ENCODE results near the gene HPCAL1. TPM values are rescaled to one million over a fixed set of nuclear protein-coding genes. Genes with fewer than 3 reads are reported as not detected.

Gene HPCAL1
- total and polyA plus RNA-seq, 2 experiments from 2014 or later: 58.9 to 65.4 TPM

GRCh38 chr2:10434886-10435819 lies 132.4 kb downstream of the HPCAL1 start:
- peak; percentile 81 for DNase-seq
- WGBS, 2 experiments (ENCODE audit: low coverage in 1 of 2, low lambda C conversion rate in 2 of 2, missing lambda C conversion rate in 2 of 2): 34 to 38% methylated on average over 20 to 28 of the region's 28 CpGs
- Histone ChIP-seq H3K4me2 (ENCODE audit: unreplicated experiment) (peak overlapping the region; percentile 16), H3K9ac (no peak overlapping the region), H3K9me3 (ENCODE audit: low read depth) (no peaks in the 10 kb centered on the region), H3K79me2 (ENCODE audit: insufficient read depth) (no peaks in the 10 kb centered on the region), H3K4me1 (ENCODE audit: insufficient read depth) (no peaks in the 10 kb centered on the region), H3K36me3 (ENCODE audit: low read depth) (peaks cover 10% of the 10 kb centered on the region; the same call in 1 of the 2 replicates), H3K4me3 (no peak overlapping the region), H3K27ac (no peak overlapping the region), H3F3A (ENCODE audit: insufficient read depth) (peaks cover 4% of the 10 kb centered on the region; the same call in 1 of the 2 replicates), H4K20me1 (ENCODE audit: insufficient read depth) (no peaks in the 10 kb centered on the region), H2AFZ (no peak overlapping the region), H3K27me3 (replicated peaks; ENCODE audit: insufficient read depth) (no peaks in the 10 kb centered on the region), H3K9me2 (ENCODE audit: insufficient read depth) (no peaks in the 10 kb centered on the region)
- in situ Hi-C loops (cut with MboI): loop anchor here (10.0 to 25.0 kb wide), 2 partner anchors 360 to 648 kb away; no protein-coding TSS in a partner anchor
- TF ChIP-seq EZH2 (IDR thresholded peaks at IDR 0.05; ENCODE audit: insufficient read depth, poor library complexity, severe bottlenecking) (no peak), EZH2phosphoT487 (IDR thresholded peaks at IDR 0.05; ENCODE audit: insufficient read depth, low read depth) (no peak)

DNA sequence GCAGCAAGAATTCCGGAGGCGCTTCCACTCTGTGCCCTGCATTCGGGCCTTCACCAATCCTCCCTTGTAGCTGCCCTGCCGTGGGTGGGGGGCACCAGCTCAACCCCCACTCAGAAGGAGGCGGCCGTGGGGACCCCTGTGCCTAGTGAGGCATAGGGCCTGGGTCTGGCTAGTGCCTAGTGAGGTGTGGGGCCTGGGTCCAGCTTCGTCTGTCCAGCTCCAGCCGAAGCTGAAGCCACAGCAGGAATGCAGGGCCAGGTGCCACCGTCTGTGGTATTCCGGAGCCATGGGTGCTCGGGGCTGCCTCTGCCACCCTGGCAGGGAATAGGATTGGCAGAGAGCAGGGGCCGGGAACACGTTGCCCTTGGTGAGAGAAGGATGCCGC lies 133.1 kb downstream of the HPCAL1 start:
- Histone ChIP-seq H2AFZ (no peak overlapping the region), H3K4me2 (ENCODE audit: unreplicated experiment) (no peak overlapping the region), H3K9ac (no peak overlapping the region), H3K79me2 (ENCODE audit: insufficient read depth) (no peaks in the 10 kb centered on the region), H3K9me3 (ENCODE audit: low read depth) (no peaks in the 10 kb centered on the region), H3K9me2 (ENCODE audit: insufficient read depth) (no peaks in the 10 kb centered on the region), H3K4me1 (ENCODE audit: insufficient read depth) (no peaks in the 10 kb centered on the region), H3K36me3 (ENCODE audit: low read depth) (peaks cover 16% of the 10 kb centered on the region), H3K4me3 (no peak overlapping the region), H3F3A (ENCODE audit: insufficient read depth) (peaks cover 4% of the 10 kb centered on the region; the same call in 1 of the 2 replicates), H3K27ac (no peak overlapping the region), H3K27me3 (replicated peaks; ENCODE audit: insufficient read depth) (no peaks in the 10 kb centered on the region), H4K20me1 (ENCODE audit: insufficient read depth) (no peaks in the 10 kb centered on the region)
- in situ Hi-C loops (cut with MboI): loop anchor here (10.0 to 25.0 kb wide), 2 partner anchors 361 to 649 kb away; no protein-coding TSS in a partner anchor
- TF ChIP-seq EZH2phosphoT487 (IDR thresholded peaks at IDR 0.05; ENCODE audit: insufficient read depth, low read depth): no peak
- TF ChIP-seq EZH2 (IDR thresholded peaks at IDR 0.05; ENCODE audit: insufficient read depth, poor library complexity, severe bottlenecking): no peak
- WGBS, 2 experiments (ENCODE audit: low coverage in 1 of 2, low lambda C conversion rate in 2 of 2, missing lambda C conversion rate in 2 of 2): 87 to 89% methylated on average over 14 of the region's 14 CpGs
- DNase-seq: no peak

DNA sequence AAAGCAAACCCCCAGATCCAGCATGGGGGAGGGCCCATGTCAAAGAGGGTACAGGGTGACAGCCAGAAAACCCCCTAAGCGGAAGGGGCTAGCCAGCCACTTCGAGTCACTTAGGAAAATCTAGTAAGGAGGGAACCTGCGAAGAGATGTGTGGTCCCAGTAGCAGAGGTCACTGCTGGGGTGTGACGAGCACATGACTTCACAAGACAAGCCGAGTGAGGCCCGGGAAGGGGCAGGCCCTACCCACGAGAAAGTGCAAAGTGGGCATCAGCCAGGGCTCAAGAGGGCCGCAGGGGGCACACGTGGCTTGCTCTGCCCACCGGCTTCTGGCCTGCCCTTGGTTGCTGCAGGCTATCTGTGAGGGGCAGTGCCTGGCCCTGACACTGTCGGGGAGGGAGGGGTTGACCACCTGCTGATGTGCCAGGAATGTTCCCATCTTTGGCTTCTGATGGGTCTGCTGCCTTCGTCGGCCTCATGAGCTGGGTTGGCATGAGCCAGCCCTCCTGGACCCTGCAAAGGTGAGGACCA lies 133.9 kb downstream of the HPCAL1 start:
- H3K9ac ChIP-seq: no peak overlapping the region
- H3K9me2 ChIP-seq (ENCODE audit: insufficient read depth): no peaks in the 10 kb centered on the region
- H3K4me2 ChIP-seq (ENCODE audit: unreplicated experiment): no peak overlapping the region
- no peaks in the 10 kb centered on the region for H3K79me2 ChIP-seq (ENCODE audit: insufficient read depth)
- peaks cover 7% of the 10 kb centered on the region for H3F3A ChIP-seq (ENCODE audit: insufficient read depth)
- H3K27ac ChIP-seq: no peak overlapping the region
- no peaks in the 10 kb centered on the region for H4K20me1 ChIP-seq (ENCODE audit: insufficient read depth)
- TF ChIP-seq EZH2phosphoT487 (IDR thresholded peaks at IDR 0.05; ENCODE audit: insufficient read depth, low read depth) (no peak), EZH2 (IDR thresholded peaks at IDR 0.05; ENCODE audit: insufficient read depth, poor library complexity, severe bottlenecking) (no peak)
- no peak overlapping the region for H2AFZ ChIP-seq
- H3K9me3 ChIP-seq (ENCODE audit: low read depth): no peaks in the 10 kb centered on the region
- WGBS, 2 experiments (ENCODE audit: low coverage in 1 of 2, low lambda C conversion rate in 2 of 2, missing lambda C conversion rate in 2 of 2): 87 to 88% methylated on average over 13 of the region's 13 CpGs
- in situ Hi-C loops (cut with MboI): loop anchor here (10.0 to 25.0 kb wide), 2 partner anchors 362 to 649 kb away; no protein-coding TSS in a partner anchor
- no peaks in the 10 kb centered on the region for H3K4me1 ChIP-seq (ENCODE audit: insufficient read depth)
- no peak overlapping the region for H3K4me3 ChIP-seq
- DNase-seq: no peak
- peaks cover 25% of the 10 kb centered on the region for H3K36me3 ChIP-seq (ENCODE audit: low read depth)
- no peaks in the 10 kb centered on the region for H3K27me3 ChIP-seq (replicated peaks; ENCODE audit: insufficient read depth)

DNA sequence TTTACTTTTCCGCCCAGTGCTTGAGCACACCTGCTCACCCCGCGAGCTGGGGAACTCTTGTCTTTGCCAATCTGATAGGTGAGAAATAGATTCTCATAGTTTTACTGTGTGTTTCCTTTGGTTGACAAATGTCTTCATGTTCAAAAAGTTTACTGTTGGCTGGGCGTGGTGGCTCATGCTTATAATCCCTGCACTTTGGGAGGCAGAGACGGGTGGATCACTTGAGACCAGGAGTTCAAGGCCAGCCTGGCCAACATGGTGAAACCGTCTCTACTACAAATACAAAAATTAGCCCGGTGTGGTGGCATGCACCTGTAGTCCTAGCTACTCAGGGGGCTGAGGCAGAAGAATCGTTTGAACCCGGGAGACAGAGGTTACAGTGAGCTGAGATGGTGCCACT lies 135.1 kb downstream of the HPCAL1 start:
- Histone ChIP-seq H3K79me2 (ENCODE audit: insufficient read depth) (no peaks in the 10 kb centered on the region), H3K4me2 (ENCODE audit: unreplicated experiment) (no peak overlapping the region), H2AFZ (no peak overlapping the region), H3K9ac (no peak overlapping the region), H3K9me3 (ENCODE audit: low read depth) (no peaks in the 10 kb centered on the region), H4K20me1 (ENCODE audit: insufficient read depth) (no peaks in the 10 kb centered on the region), H3K4me3 (no peak overlapping the region), H3F3A (ENCODE audit: insufficient read depth) (peaks cover 9% of the 10 kb centered on the region), H3K27ac (no peak overlapping the region), H3K27me3 (replicated peaks; ENCODE audit: insufficient read depth) (no peaks in the 10 kb centered on the region), H3K9me2 (ENCODE audit: insufficient read depth) (no peaks in the 10 kb centered on the region), H3K36me3 (ENCODE audit: low read depth) (peaks cover 35% of the 10 kb centered on the region), H3K4me1 (ENCODE audit: insufficient read depth) (no peaks in the 10 kb centered on the region)
- 72 to 73% methylated on average over 9 of the region's 9 CpGs for WGBS, 2 experiments (ENCODE audit: low coverage in 1 of 2, low lambda C conversion rate in 2 of 2, missing lambda C conversion rate in 2 of 2)
- DNase-seq: no peak
- TF ChIP-seq EZH2phosphoT487 (IDR thresholded peaks at IDR 0.05; ENCODE audit: insufficient read depth, low read depth) (no peak), EZH2 (IDR thresholded peaks at IDR 0.05; ENCODE audit: insufficient read depth, poor library complexity, severe bottlenecking) (no peak)
- in situ Hi-C loops (cut with MboI): loop anchor here (10.0 to 25.0 kb wide), 2 partner anchors 363 to 651 kb away; no protein-coding TSS in a partner anchor
